NB4 (cell line): Measurements from ENCODE around the gene B3GNT7.

Experiments used
- MYC ChIP-seq: IDR thresholded peaks from 2 replicates; pipeline ENCODE4 v1.6.1; 2011; ENCODE audit warnings: low read depth, low read length
- POLR2A ChIP-seq: IDR thresholded peaks from 2 replicates; pipeline ENCODE4 v1.6.1; 2011; ENCODE audit warnings: mild to moderate bottlenecking; ENCODE audit not compliant: insufficient read length; ENCODE audit errors: extremely low read depth
- TF ChIP-seq, protein P1 (sequence below): IDR thresholded peaks from one replicate; pipeline ENCODE4 v1.5.1; 2012; ENCODE audit warnings: low read depth, low read length
- TF ChIP-seq, protein P2 (sequence below): IDR thresholded peaks from 2 replicates; pipeline ENCODE4 v1.6.1; 2011; ENCODE audit warnings: low read depth, low read length

DNA sequence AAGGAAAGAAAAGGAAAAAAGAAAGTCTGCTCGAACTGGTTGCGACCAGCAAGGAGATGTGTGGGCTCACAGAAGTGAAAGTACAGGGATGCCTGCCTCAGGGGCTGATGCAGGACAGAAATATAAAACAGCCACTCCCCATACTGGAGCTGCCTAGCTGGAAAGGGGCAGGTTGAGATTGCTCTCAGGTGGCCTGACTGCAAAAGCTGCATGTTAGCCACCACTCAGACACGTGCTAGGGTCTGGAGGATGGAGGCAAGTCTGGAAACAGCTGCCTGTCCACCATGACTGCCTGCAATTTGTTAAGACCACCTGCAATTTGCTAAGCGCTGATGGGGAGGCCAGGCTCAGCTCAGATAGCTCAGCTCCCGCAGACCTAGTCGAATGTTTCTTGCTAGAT, 17.9 kb downstream of the B3GNT7 start:
- TF ChIP-seq, protein P1, sequence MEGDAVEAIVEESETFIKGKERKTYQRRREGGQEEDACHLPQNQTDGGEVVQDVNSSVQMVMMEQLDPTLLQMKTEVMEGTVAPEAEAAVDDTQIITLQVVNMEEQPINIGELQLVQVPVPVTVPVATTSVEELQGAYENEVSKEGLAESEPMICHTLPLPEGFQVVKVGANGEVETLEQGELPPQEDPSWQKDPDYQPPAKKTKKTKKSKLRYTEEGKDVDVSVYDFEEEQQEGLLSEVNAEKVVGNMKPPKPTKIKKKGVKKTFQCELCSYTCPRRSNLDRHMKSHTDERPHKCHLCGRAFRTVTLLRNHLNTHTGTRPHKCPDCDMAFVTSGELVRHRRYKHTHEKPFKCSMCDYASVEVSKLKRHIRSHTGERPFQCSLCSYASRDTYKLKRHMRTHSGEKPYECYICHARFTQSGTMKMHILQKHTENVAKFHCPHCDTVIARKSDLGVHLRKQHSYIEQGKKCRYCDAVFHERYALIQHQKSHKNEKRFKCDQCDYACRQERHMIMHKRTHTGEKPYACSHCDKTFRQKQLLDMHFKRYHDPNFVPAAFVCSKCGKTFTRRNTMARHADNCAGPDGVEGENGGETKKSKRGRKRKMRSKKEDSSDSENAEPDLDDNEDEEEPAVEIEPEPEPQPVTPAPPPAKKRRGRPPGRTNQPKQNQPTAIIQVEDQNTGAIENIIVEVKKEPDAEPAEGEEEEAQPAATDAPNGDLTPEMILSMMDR, result no peak
- no peak for TF ChIP-seq POLR2A
- TF ChIP-seq, protein P2, sequence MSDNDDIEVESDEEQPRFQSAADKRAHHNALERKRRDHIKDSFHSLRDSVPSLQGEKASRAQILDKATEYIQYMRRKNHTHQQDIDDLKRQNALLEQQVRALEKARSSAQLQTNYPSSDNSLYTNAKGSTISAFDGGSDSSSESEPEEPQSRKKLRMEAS, result no peak
- no peak for TF ChIP-seq MYC
